SU-DHL-6 (cell line): ENCODE measurements around the gene HMG20A.

ENCODE experiments used
- H2AFZ ChIP-seq: fragments of 200-600 bp; sonication (generic); 2 replicates; pipeline ENCODE4 v1.6.1; 2014; ENCODE audit warnings: low read depth, mild to moderate bottlenecking, moderate library complexity, mixed read lengths, antibody characterized with exemption, low read length; ENCODE audit not compliant: severe bottlenecking
- H3F3A ChIP-seq: fragments of 200-600 bp; shearing (Covaris generic); 2 replicates; pipeline ENCODE4 v1.6.0; 2016; ENCODE audit warnings: antibody characterized with exemption, mild to moderate bottlenecking; ENCODE audit not compliant: insufficient read depth
- H3K27ac ChIP-seq: fragments of 200-600 bp; sonication (generic); 2 replicates; pipeline ENCODE4 v1.5.1; 2016; ENCODE audit warnings: low read depth, mild to moderate bottlenecking, low read length, moderate library complexity, mixed read lengths
- H3K27me3 ChIP-seq: fragments of 200-600 bp; sonication (generic), shearing (Covaris generic); 2 replicates; pipeline ENCODE4 v1.6.0; 2014; ENCODE audit warnings: mild to moderate bottlenecking, low read length
- H3K36me3 ChIP-seq: fragments of 200-600 bp; sonication (generic); 2 replicates; pipeline ENCODE4 v1.6.1; 2014; ENCODE audit warnings: mild to moderate bottlenecking, low read length, mixed read lengths
- H3K4me2 ChIP-seq: fragments of 300-600, 200-600 bp; shearing (Covaris generic), sonication (generic); 2 replicates; pipeline ENCODE4 v1.6.0; 2014; ENCODE audit warnings: low read length, low read depth, mild to moderate bottlenecking; ENCODE audit not compliant: poor library complexity, severe bottlenecking
- H3K4me3 ChIP-seq: fragments of 200-600 bp; sonication (generic); 2 replicates; pipeline ENCODE4 v1.5.1; 2014; ENCODE audit warnings: antibody characterized with exemption, low read length, mild to moderate bottlenecking, mixed read lengths; ENCODE audit not compliant: insufficient read depth, poor library complexity, severe bottlenecking
- H3K79me2 ChIP-seq: fragments of 200-600 bp; sonication (generic); 2 replicates; pipeline ENCODE4 v1.6.1; 2014; ENCODE audit warnings: mild to moderate bottlenecking, low read length, moderate library complexity; ENCODE audit not compliant: insufficient read depth
- H3K9ac ChIP-seq: fragments of 200-600 bp; sonication (generic); 2 replicates; pipeline ENCODE4 v1.7.0; 2014; ENCODE audit warnings: mild to moderate bottlenecking, low read length
- H3K9me2 ChIP-seq: fragments of 200-600 bp; sonication (generic); replicated peaks from 2 replicates; pipeline ENCODE4 v1.6.1; 2014; ENCODE audit warnings: low read length; ENCODE audit not compliant: insufficient read depth
- H3K9me3 ChIP-seq: fragments of 200-600 bp; sonication (generic); 2 replicates; pipeline ENCODE4 v1.6.1; 2014; ENCODE audit warnings: low read length, mixed read lengths; ENCODE audit not compliant: insufficient read depth
- H4K20me1 ChIP-seq: fragments of 200-600 bp; sonication (generic); 2 replicates; pipeline ENCODE4 v1.6.1; 2014; ENCODE audit warnings: low read depth, mild to moderate bottlenecking, antibody characterized with exemption, low read length, moderate library complexity, mixed read lengths
- EZH2phosphoT487 ChIP-seq: fragments of 200-600 bp; sonication (generic), shearing (Covaris generic); conservative IDR thresholded peaks from 2 replicates; pipeline ENCODE4 v1.6.1; 2018; ENCODE audit warnings: mild to moderate bottlenecking, antibody characterized with exemption, low read length, moderate library complexity, mixed read lengths
- TF ChIP-seq, protein P1 (sequence below): fragments of 200-600 bp; sonication (generic); IDR thresholded peaks from one replicate; pipeline ENCODE4 v1.5.1; 2017; ENCODE audit warnings: antibody characterized with exemption, mild to moderate bottlenecking, low read length, moderate library complexity; ENCODE audit not compliant: insufficient read depth, poor library complexity, severe bottlenecking

The HMG20A gene

DNA sequence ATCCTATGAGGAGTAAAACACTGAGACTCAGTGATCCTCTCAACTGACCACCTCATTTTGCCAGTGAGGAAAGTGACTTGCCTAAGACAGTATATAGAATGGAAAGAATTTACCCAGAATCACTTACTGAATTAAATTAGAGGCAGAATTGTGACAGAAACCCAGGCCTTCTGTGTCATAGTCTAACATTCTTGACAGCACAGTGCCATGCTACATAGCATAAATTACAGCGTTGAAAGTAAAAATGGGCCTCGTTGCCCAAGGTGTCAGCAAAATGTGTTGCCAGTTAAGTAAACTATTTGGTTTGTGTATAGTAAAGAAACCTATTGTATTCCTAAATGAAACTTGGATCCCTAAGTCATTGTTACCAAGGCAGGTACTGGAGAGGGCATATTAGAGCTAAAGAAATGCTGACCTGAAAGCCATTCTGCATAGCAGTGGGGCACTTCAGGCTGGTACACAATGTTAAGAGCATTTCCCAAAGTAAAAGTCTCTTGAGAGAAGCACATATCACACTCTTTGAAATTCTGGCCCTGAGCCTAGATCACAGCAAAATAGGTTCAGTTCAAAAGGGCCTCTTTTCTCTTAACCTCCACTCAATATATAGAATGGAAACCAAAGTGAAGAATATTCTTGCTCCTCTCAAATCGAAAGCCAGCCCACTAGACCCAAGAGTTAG, 53.8 kb downstream of the HMG20A start:
- H3K4me2 ChIP-seq, result no peak overlapping the region

DNA sequence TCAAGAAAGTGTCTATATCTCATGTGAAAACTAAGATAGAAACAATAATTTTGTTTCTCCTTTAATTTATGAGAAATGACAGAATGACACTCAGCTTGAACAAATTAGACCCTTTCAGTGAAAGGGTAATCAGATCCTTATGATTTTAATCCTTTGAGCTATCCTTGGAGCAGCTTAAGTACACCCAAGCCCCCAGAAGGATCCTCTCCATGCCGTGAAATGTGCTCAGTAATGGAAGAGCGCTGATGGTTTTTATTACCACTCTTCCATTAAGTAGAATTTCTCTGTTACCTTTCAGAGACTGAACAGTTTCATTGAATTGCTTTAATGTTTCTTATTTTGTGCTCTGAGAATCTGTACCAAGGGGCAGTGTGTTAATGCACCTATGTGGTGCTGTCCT, 54.3 kb downstream of the HMG20A start:
- H3K27ac ChIP-seq, result no peak overlapping the region
- no peaks in the 10 kb centered on the region for H3K9me2 ChIP-seq
- no peaks in the 10 kb centered on the region for H3K79me2 ChIP-seq
- no peaks in the 10 kb centered on the region for H3F3A ChIP-seq
- no peaks in the 10 kb centered on the region for H4K20me1 ChIP-seq
- no peak overlapping the region for H3K9ac ChIP-seq
- H2AFZ ChIP-seq, result no peak overlapping the region
- no peak overlapping the region for H3K4me3 ChIP-seq
- H3K9me3 ChIP-seq, result no peaks in the 10 kb centered on the region
- H3K4me2 ChIP-seq, result no peak overlapping the region
- H3K36me3 ChIP-seq, result peaks cover 17% of the 10 kb centered on the region
- no peaks in the 10 kb centered on the region for H3K27me3 ChIP-seq
- TF ChIP-seq, protein P1, sequence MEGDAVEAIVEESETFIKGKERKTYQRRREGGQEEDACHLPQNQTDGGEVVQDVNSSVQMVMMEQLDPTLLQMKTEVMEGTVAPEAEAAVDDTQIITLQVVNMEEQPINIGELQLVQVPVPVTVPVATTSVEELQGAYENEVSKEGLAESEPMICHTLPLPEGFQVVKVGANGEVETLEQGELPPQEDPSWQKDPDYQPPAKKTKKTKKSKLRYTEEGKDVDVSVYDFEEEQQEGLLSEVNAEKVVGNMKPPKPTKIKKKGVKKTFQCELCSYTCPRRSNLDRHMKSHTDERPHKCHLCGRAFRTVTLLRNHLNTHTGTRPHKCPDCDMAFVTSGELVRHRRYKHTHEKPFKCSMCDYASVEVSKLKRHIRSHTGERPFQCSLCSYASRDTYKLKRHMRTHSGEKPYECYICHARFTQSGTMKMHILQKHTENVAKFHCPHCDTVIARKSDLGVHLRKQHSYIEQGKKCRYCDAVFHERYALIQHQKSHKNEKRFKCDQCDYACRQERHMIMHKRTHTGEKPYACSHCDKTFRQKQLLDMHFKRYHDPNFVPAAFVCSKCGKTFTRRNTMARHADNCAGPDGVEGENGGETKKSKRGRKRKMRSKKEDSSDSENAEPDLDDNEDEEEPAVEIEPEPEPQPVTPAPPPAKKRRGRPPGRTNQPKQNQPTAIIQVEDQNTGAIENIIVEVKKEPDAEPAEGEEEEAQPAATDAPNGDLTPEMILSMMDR, result no peak
- no peak for TF ChIP-seq EZH2phosphoT487

More for the DNA sequence above, 53.8 kb downstream of the HMG20A start:
- Histone ChIP-seq H3K36me3 (peaks cover 17% of the 10 kb centered on the region; the same call in 1 of the 2 replicates), H3K27ac (no peak overlapping the region), H3K9ac (no peak overlapping the region), H2AFZ (no peak overlapping the region), H3K27me3 (no peaks in the 10 kb centered on the region), H4K20me1 (no peaks in the 10 kb centered on the region), H3K4me3 (no peak overlapping the region), H3F3A (no peaks in the 10 kb centered on the region), H3K9me2 (no peaks in the 10 kb centered on the region), H3K9me3 (no peaks in the 10 kb centered on the region), H3K79me2 (no peaks in the 10 kb centered on the region)
- TF ChIP-seq, protein P1, result no peak
- no peak for TF ChIP-seq EZH2phosphoT487

DNA sequence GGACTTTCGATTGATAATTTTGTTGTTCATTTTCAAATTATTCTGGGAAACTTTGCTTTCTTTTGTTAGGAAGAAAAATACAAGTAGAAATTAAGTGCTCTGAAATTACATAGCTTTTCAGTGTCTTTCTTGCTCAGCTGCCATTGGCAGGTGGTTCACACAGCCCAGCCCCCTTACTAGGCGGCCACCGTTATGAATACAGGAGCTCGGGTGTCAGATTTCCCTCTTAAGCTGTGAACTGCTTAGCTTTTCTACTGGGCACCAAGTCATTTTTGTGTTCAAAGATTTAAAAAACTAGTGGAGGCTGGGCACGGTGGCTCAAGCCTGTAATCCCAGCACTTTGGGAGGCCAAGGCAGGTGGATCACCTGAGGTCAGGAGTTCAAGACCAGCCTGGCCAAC, 55.2 kb downstream of the HMG20A start:
- no peak overlapping the region for H2AFZ ChIP-seq
- no peak for TF ChIP-seq EZH2phosphoT487
- TF ChIP-seq, protein P1, result no peak

More for the DNA sequence above, 55.2 kb downstream of the HMG20A start:
- Histone ChIP-seq H3K4me2 (no peak overlapping the region), H3K36me3 (peaks cover 17% of the 10 kb centered on the region), H3K9ac (no peak overlapping the region), H3K27ac (no peak overlapping the region), H3K79me2 (no peaks in the 10 kb centered on the region), H3K4me3 (no peak overlapping the region), H3F3A (no peaks in the 10 kb centered on the region), H3K27me3 (no peaks in the 10 kb centered on the region), H4K20me1 (no peaks in the 10 kb centered on the region), H3K9me2 (no peaks in the 10 kb centered on the region), H3K9me3 (no peaks in the 10 kb centered on the region)
